NCI-H748 treated with DMSO at 0.1 percent for 48 hours (cell line): ENCODE data around the gene AGAP5.
"Not testable (repeated sequence)": the region's sequence is repeated elsewhere in the genome, so short reads cannot be mapped to it uniquely, and the experiment has no call there.

ENCODE experiments used
- DNase-seq: peaks from one replicate; lab custom pipeline; 2025; lab: John Stamatoyannopoulos, UW

Gene AGAP5

DNA sequence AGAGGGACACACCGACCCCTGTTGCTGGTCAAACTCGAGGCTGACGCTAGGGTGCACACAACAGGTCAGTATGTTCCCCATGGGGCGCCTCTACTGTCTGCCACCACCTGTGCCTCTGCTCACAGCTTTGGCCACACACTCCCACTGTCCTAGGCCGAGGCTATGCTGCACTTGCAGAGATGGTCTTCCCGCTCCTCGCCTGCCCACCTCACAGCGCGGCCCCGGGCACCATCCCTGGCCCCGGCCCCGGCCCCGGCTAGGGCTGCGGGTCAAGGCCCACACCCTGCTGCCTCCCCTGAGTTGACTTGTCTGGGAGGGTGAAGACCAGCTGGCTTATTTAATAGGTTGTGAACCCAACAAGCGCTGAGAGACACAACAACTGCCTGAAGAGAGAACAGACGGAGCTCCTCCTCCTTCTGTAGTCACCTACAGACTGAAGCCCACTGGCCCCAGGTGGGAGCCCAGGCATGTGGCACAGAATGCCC, at the start of gene AGAP5:
Gene AGAP5, minus strand, starts transcription at position 435 of the 485 bp plus-strand sequence. Its CDS starts 354 bp downstream, at position 81.
- DNase-seq = not testable (repeated sequence)

DNA sequence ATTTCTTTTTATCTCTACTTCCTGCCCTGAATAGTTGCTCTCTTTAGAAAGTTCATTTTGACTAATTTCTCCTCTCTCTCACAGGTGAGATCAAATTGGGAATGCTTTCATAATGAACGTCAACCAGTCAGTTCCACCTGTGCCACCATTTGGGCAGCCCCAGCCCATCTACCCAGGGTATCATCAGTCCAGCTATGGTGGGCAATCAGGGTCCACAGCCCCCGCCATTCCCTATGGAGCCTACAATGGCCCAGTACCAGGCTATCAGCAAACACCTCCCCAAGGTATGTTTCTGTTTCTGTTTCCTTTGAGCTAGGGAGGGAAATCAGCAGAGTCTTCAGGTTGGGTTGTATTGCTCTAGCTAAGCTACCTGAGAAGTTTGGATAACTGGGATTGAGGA, 48.8 kb upstream of the AGAP5 start:
- no peak for DNase-seq

DNA sequence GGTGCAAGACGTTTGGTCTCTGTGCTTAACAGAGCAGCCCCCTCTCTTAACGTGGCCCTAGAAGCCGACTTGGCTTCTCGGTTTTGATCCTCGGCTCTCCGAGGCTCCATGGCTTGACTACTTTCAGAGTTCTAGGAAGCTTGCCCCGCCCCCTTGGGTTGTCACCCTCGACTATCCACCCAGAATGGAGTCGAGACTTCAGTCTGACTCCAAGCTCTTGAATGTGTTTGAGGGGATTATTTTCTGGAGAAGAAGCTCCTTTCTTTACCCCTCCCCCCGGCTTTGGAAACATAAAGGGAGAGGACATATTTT, 46.7 kb upstream of the AGAP5 start:
- no peak for DNase-seq

DNA sequence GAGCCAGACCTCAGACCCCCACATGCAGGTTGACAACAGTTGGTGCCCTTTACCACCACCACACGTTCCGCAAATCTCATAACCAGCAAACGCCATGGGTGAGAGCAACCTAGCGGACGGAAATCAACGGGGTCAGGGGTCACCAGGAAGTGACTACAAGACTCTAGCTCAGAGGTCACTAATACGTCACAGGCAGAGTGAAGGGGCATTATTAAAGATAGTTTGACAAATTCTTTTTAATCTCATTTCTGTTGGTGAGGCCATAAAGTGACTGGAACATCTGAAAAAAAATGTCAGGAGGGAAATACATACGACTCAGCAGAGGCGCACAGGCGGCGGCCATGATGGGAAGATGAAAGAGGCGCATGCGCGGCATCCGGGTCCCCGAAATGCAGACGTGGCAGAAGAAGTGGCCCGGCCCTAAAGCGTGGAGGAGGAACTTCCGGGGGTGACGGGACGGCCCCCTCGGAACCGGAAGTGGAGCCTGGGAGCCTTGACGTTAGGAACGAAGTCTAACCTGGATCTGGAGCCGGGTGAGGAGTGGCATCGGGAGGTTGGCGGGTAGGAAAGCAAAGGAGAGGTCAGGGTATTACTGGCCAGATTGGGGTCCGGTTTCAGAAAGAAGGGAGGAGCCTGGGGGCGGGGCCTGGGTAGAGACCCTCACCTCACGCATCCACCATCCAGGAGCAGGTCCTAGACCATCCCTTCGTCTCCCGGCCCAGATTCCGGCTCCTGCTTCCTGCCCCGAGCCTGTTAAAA, 46.2 kb upstream of the AGAP5 start, which contains the start of gene SEC24C:
Gene SEC24C, plus strand, starts transcription at position 468 of the 759 bp plus-strand sequence. CDS start 2,461 bp downstream, outside the sequence.
- peak; percentile 81 for DNase-seq

DNA sequence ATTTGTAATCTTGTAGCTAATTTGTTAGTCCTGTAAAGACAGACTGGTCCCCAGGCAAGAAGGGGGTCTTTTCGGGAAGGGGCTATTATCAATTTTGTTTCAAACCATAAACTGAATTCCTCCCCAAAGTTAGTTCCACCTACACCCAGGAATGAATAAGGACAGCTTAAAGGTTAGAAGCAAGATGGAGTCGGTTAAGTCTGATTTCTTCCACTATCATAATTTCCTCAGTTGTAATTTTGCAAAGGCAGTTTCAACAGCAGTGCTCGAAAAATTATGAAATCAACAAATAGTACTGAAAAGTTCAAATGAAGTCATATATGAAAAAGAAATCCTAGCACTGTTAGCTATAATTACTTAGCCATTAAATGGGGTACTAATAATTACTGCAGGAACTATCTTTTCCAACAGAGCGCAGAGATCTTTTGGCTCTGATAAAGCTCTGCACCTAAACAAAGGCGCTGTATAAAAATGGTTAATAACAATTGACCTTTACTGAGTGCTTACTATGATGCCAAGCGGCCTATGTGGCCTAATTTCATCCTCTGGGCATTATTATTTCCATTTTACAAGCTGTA, 45.5 kb upstream of the AGAP5 start:
- no peak for DNase-seq

DNA sequence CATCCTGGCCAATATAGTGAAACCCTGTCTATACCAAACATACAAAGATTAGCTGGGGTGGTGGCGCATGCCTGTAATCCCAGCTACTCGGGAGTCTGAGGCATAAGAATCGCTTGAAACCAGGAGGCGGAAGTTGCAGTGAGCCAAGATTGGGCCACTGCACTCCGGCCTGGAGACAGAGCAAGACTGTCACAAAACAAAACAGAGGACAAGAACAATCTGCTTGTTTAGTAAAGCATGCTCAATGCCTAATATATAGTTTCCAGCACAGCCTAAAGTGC, 44.5 kb upstream of the AGAP5 start:
- no peak for DNase-seq

DNA sequence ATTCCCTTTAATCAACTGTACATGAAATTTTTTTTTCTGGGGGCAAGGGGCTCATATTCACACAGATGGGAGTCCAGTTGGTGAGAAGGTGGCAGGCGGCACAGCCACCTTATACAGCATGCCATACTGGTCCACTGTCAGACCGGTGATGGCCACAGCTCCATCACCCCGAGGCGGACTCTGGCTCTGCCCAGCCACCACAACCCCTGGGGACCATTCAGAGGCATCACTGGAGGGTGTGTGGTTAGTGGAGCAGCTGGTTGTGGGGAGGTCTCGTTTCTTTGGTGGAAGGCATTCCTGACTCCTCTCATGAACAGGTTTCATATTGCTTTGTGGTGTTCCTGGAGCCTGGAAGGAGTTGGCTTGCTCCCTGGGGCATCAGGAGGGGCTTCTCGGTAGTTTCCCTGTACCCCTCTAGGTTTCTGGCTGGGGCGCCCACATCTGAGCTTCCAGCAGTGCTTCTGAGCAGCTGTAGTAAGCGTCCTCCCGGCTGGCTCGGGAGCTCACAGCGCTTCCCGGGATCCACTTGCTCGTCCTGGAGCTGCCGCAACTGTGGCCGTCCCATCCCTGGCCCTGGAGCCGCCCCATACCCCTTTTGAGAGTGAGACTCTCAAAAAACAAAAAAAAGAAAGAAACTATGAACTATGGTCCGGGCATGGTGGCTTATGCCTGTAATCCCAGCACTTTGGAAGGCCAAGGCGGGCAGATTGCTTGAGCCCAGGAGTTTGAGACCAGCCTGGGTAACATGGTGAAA, 42.8 kb upstream of the AGAP5 start:
- not testable (repeated sequence) for DNase-seq

DNA sequence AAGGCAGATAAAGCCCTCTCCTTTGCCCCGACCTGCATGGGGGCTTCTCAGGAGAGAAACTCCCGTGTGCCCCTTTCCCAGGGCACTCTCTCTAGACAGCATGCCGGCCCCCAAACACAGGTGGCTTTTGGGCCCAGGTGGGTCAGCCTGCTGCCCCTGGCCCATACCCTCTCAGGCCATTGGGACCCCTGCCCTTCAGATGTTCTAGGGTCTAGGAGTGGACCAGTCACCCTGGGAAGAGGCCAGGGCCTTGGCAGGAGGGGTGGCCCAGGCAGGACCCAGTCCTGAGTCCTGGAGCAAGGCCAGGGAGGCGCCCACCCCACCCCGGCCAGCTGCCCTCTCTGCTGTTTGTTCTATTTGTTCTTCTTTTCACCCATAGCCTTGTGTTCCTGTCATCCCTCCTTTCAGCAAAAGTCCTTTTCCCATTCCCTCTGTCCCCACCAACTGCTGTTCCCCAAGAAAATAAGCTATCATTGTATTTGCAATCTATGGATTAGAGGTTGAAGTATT, 36.9 kb upstream of the AGAP5 start:
- no peak for DNase-seq

DNA sequence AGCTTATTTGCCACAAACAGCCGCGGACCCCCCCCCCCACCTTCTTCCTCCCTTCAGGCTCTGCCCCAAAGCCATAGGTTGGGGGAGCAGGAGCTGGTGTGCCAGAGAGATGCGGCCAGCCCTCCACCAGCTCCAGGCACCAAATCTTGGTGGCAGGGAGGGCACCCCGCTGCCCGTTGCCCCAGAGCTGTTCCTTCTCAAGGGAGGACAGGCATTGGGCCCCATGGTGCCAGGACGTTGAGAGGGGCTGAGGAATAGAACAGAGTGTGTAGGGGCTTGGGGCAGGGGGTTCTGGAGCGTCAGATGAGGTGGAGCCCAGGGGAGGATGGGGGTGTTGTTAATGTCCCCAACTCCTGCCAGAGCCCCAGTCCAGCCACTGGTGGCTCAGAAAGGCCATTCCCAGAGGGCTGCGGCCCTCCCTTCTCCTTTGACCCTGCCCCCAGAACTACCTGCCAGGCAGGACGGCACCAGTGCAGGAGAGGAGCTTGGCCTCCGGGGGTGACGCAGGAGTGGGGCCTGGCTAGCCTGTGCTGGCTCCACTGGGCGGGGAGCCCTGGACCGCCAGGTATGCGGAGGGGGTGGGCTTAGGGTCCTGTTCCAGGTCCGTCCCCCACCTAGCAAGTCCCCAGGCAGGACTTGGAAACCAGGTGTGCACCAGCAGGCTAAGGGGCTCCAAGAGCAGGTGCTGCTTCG, 36.3 kb upstream of the AGAP5 start:
- DNase-seq = no peak

DNA sequence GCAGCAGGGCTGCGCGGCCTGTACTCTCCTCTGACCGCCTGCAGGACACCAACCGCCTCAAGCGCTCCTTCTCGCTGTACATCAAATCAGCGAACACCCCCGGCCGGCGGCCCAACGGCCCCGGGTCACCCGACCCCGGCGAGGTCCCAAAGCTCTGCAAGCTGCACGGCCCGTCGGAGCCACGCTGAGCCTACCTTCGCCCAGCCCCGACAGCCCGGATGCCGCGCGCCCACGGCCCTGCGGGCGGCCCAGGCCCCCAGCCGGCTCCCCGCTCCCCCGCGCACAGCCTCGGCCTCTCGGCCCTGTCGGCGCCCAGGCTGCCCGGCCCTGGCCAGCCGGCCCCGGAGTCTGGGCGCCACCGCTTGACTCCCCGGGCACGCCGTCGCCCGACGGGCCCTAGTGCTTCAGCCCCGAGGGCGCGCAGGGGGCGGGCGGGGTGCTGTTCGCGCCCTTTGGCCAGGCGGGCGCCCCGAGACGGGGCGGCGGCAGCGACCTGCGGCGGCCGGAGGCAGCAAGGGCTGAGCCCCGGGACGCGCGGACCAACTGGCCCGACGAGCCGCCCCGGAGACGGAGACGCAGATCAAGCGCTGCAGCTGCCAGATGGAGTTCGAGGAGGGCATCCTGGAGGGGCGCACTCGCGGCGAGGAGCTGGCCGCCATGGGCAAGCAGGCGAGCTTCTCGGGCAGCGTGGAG, 35.2 kb upstream of the AGAP5 start:
- no peak for DNase-seq

DNA sequence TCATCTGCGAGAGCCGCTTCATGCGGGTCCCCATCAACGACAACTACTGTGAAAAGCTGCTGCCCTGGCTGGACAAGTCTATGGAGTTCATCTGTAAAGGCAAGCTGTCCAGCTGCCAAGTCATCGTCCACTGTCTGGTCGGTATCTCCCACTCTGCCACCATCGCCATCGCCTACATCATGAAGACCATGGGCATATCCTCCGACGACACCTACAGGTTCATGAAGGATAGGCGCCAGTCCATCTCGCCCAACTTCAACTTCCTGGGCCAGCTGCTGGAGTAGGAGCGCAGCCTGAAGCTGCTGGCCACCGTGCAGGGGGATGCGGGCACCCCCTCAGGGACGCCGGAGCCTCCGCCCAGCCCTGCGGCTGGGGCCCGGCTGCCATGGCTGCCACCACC, 34.5 kb upstream of the AGAP5 start:
- no peak for DNase-seq

DNA sequence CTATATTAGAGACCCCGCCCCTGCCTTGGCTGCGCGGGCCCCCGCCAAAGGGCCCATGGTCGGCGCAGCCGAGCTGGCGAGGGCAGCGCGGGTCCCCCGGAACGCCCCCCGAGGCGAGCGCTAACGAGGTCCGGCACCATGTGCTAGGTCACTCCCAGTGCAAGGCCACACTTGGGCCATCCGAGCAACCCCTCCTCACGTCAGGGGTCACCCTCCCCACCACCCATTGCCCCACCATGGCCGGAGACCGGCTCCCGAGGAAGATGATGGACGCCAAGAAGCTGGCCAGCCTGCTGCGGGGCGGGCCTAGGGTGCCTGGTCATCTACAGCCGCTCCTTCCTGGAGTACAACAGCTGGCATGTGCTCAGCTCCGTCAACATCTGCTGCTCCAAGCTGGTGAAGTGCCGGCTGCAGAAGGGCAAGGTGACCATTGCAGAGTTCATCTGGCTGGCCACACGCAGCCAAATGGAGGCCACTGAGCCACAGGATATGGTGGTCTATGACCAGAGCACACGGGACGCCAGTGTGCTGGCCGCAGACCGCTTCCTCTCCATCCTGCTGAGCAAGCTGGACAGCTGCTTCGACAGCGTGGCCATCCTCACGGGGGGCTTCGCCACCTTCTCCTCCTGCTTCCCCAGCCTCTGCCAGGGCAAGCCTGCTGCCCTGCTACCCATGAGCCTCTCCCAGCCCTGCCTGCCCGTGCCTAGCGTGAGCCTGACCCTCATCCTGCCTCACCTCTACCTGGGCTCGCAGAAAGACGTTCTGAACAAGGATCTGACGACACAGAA, 33.9 kb upstream of the AGAP5 start:
- DNase-seq = no peak

DNA sequence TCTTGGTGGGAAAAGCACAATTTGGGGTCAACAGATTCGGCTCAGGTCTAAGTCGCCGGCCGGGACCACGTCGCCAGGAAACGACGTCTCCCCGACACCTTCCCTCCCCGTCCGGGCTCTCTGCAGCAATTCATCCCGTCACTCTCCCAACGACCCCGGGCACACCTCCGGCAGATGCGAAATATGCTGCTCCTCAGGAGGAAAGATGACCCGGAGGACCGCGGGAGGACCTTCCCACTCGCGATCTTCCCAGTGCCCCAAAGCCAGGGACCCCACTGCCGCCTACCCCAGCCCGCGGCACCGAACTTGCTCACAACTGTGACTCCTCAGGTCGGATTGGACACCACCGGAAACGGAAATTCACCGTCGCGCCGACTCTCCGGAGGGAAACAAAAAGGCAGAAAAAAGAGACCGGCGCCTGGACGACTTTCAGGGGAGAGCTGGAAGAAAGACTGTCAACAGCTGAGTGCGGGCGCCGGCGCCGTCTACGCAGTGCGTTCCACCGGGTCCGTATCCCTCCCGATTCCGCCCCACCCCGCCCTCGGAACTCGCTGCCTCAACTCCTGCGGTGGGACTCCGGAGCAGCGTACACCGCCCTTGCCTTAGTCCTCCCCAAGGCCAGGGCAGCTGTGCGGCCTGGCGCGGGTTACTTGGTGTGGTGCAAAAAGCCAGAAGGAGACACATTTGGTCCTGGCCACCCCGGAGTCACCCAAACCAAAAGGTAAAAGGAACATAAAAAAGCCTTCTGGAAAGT, 32.4 kb upstream of the AGAP5 start:
- DNase-seq = peak; percentile 72

DNA sequence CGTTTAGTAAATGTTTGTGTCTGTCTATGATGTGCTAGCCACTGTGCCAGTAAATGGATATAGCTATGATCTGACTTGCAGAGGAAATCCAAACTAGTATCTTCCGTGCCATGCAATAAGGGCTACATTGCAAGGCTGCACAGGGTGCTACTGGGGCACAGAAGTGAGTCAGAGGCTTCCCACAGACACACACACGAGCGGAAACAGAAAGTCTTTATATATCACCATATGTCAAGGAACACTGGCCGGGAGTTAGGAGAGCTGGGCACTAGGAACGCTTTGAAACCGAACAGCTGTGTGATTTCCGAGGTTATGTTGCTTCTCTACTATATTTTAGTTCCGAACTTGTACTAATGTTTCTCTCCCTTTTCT, 31.9 kb upstream of the AGAP5 start:
- not testable (repeated sequence) for DNase-seq

DNA sequence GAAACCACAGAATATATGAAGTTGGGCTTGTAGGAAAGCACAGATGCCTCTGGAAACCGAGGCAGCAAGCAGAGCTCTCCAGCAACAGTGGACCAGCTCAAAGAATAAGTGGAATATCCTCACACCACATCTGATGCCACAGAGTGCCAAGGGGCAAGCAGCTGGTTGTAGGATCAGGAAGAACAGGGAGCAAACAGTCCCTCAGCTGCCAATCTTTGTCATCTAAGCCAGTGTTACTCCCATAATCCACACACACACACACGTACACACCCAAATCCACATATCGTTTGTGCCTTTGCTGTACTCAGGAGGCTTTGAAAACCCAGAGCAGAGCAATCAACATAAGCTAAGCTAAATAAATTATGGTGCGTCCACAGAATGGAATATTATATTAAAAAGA, 25.6 kb upstream of the AGAP5 start:
- no peak for DNase-seq

DNA sequence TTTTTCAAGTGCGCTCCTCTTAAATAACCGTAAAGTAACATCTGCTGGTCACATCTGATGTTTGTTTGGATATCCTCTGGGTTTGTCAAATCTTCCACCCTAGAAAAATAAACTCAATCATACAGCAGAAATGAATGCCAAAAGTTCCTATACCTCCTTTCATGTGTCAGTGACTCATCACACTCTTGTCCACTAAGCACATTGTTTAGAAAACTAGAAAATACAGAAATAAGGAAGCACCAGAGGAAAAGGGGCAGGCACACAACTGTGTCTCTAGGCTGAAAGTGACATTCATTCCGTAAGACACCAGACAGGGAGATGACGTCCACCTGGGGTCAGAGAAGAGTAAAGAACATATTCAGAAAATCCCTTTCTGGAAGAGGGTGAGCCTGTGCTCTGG, 22.7 kb upstream of the AGAP5 start:
- not testable (repeated sequence) for DNase-seq

DNA sequence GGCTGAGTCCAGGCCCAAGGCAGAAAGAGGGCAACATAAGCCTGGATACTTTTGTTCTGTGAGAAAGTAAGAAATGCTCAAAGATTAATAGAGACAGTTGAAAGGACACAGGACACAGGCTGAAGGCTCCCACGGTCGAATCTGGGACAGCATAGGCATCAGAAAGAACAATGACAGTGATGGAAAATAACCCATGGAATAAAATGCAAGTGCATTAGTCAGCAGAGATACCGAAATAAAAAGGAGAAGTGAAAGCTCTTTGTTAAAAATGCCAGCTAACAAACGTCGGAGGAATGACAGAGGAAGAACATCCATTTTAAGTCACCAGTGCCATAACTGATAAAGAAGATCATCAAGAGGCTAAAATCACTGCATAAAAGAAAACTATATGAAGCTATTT, 19.6 kb upstream of the AGAP5 start:
- no peak for DNase-seq

DNA sequence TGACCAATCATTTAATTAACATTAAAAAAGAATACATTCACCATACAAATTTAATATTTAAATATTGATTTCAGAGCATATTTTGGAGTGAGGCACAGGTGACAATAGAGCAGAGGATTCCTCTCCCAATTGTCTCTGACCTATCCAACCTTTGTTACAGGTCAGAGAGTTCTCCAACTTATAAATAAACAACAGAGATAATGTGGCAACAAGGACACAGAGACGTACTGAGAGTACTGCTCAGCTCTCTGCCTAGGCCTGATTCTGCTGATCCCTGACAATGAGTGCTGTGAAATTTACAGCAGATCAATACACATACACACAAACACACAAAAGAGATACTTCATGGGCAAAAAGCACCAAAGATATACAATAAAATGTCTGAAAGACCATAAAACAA, 18.3 kb upstream of the AGAP5 start:
- no peak for DNase-seq

DNA sequence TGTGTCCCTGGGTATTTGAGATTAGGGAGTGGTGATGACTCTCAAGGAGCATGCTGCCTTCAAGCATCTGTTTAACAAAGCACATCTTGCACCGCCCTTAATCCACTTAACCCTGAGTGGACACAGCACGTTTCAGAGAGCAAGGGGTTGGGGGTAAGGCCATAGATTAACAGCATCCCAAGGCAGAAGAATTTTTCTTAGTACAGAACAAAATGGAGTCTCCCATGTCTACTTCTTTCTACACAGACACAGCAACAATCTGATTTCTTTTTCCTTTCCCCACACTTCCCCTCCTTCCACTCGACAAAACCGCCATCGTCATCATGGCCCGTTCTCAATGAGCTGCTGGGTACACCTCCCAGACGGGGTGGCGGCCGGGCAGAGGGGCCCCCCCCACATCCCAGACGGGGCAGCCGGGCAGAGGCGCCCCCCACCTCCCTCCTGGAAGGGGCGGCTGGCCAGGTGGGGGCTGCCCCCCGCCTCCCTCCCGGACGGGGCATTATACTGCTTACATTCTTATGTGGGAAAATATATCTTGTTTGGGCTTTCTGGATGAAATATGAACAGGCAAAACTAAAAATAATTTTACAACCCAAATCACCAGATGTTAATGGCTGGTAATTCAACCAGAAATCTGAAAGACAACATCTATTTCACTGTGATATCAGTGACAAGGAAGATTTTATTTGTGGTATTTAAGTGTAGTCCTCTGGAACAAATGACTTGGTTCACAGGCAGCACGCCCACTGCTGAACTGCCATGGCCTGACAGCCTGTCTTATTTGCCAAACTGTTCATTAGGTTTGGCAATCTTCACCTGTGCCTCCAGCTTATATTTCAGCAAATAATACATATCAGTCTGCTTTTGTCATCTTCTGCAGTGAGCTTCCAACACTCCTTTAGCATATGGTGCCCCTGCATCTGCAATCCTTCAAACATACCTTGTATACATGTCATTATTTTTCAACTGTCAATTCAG, 17.6 kb upstream of the AGAP5 start:
- not testable (repeated sequence) for DNase-seq
